ENCODE results near the gene SLC24A4. TPM values are rescaled to one million over a fixed set of nuclear protein-coding genes. Genes with fewer than 3 reads are reported as not detected.

The SLC24A4 gene
- total and polyA plus RNA-seq, 12 donors = 0.08 to 0.74 (median 0.24) TPM

DNA sequence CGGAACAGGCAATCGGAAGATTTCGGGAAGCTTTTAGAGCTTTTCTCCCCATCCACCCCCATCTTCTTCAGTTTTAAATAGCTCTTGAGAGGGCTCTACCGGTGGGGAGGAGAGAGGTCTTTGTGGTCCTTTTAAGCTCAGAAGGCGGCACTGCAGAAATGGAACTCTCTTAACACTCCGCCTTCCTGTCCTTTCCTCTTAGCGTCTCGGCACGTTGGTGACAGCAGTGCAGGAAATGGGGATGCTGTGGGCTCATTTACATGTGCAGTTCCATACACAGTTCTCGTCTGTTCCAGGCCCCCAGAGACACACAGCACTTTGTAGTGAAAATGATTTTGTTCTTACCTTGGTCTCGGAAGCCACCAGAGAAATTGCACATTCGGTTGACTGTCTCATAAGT, 140.2 kb downstream of the SLC24A4 start:
- TF ChIP-seq, protein P1, sequence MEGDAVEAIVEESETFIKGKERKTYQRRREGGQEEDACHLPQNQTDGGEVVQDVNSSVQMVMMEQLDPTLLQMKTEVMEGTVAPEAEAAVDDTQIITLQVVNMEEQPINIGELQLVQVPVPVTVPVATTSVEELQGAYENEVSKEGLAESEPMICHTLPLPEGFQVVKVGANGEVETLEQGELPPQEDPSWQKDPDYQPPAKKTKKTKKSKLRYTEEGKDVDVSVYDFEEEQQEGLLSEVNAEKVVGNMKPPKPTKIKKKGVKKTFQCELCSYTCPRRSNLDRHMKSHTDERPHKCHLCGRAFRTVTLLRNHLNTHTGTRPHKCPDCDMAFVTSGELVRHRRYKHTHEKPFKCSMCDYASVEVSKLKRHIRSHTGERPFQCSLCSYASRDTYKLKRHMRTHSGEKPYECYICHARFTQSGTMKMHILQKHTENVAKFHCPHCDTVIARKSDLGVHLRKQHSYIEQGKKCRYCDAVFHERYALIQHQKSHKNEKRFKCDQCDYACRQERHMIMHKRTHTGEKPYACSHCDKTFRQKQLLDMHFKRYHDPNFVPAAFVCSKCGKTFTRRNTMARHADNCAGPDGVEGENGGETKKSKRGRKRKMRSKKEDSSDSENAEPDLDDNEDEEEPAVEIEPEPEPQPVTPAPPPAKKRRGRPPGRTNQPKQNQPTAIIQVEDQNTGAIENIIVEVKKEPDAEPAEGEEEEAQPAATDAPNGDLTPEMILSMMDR (IDR thresholded peaks at IDR 0.05) = no peak
- intact Hi-C loops (cut with DNase I) = loop anchor here in 4 of 10 donors (5.0 to 10.0 kb wide), 4 partner anchors 49 to 222 kb away; partner anchors contain the start of gene RIN3 (in 1 of the 4)
- WGBS, 2 donors = 59% methylated on average over 12 of the region's 12 CpGs
- H3K4me3 ChIP-seq = no peak overlapping the region
- H3K36me3 ChIP-seq = no peaks in the 10 kb centered on the region
- no peak overlapping the region for H3K27ac ChIP-seq
- DNase-seq = no peak
- ATAC-seq = no peak
- peaks cover 0 to 7% (median 0%) of the 10 kb centered on the region in 7 donors for H3K27me3 ChIP-seq
- H3K4me1 ChIP-seq = peaks cover 11 to 47% (median 38%) of the 10 kb centered on the region in 9 donors
- peaks cover 0 to 13% (median 5%) of the 10 kb centered on the region in 11 donors for H3K9me3 ChIP-seq

DNA sequence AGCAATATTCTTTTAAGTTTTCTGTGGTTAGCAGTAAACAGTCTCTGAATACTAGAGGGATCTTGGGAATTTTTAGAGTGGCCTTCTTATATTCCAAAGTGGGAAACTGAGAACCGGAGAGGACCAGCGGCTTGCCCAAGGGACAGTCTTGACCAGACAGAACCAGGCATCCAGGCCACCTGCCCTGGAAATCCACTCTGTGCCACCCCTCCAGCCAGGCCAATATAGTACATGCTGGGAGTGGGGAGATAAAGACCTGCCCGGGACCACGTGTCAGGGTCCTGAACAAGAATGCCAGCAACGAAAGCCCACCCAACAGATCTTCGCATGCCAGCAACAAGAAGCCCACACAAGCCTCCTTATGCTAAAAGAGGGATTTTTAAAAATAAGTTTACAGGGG, 141.2 kb downstream of the SLC24A4 start:
- ATAC-seq (no peak), DNase-seq (no peak)
- TF ChIP-seq, protein P1 (IDR thresholded peaks at IDR 0.05) = no peak
- peaks cover 0 to 7% (median 0%) of the 10 kb centered on the region in 7 donors for H3K27me3 ChIP-seq
- WGBS, 2 donors = 94 to 95% methylated on average over 6 of the region's 6 CpGs
- peaks cover 11 to 42% (median 35%) of the 10 kb centered on the region in 9 donors for H3K4me1 ChIP-seq
- intact Hi-C loops (cut with DNase I) = loop anchor here in 4 of 10 donors (5.0 to 10.0 kb wide), 4 partner anchors 48 to 221 kb away; partner anchors contain the start of gene RIN3 (in 1 of the 4)
- H3K4me3 ChIP-seq = no peak overlapping the region
- no peak overlapping the region for H3K27ac ChIP-seq
- H3K9me3 ChIP-seq = peaks cover 0 to 17% (median 5%) of the 10 kb centered on the region in 11 donors
- H3K36me3 ChIP-seq = no peaks in the 10 kb centered on the region

DNA sequence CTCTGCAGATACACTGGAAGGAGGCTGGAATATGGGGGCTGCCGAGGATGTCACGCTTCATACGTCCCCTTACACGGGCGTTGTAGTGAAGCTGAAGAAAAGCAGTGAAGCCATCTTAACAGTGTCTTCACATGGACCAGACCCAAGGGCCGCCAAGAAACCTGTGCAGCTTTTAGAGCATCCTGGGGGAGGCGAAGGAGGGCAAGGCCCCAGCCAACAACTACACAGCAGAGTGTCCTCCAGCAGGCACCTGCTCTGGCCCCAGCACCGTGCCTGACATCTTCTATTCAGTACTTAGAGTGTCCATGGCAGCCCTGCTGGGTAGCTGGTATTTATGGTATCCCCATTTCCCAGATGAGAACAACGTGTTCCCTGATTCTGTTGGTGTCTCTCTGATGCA, 141.8 kb downstream of the SLC24A4 start:
- intact Hi-C loops (cut with DNase I) = loop anchor here in 4 of 10 donors (5.0 to 10.0 kb wide), 4 partner anchors 48 to 220 kb away; partner anchors contain the start of gene RIN3 (in 1 of the 4)
- DNase-seq (no peak), ATAC-seq (no peak)
- H3K4me3 ChIP-seq = no peak overlapping the region
- H3K36me3 ChIP-seq = no peaks in the 10 kb centered on the region
- peaks cover 0 to 22% (median 5%) of the 10 kb centered on the region in 11 donors for H3K9me3 ChIP-seq
- H3K4me1 ChIP-seq = peaks cover 11 to 37% (median 32%) of the 10 kb centered on the region in 9 donors
- WGBS, 2 donors = 93 to 94% methylated on average over 9 of the region's 9 CpGs
- no peak overlapping the region for H3K27ac ChIP-seq
- H3K27me3 ChIP-seq = peaks cover 0 to 7% (median 0%) of the 10 kb centered on the region in 7 donors
- TF ChIP-seq, protein P1 (IDR thresholded peaks at IDR 0.05) = no peak

DNA sequence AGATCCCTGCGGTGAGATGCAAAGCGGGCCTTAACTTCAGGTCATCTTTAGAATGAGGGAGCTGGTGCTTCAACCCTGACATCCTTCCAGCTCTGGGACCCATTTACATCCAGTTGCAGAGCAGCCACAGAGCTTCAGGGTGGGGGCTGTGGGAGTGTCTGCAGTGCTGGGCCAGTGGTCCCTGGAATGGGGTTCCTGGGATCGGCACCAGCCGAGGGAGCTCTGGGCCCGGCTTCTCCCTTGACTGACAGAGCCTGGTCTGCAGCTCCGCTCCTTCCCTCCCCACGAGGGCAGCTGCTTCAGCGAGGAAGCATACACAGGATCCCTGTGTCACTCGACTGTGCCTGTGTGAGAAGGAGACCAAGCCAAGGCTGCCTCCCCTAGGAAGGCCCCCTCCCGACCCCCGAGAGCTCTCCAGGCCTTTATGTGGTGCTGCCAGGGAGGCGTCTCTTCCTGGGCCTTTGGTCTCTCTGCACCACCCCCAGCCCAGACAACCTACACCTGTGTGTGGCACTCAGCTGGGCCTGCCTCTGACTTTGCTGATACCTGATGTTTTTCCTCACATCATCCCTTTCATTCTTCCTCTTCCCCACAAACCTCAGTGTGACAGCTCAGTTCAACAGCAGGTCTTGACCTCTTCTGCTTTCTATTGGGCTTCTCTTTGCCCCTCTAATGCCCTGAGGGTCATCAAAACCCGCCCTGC, 142.5 kb downstream of the SLC24A4 start:
- Histone ChIP-seq H3K9me3 (peaks cover 0 to 23% (median 5%) of the 10 kb centered on the region in 11 donors), H3K4me3 (no peak overlapping the region), H3K27me3 (peaks cover 0 to 7% (median 0%) of the 10 kb centered on the region in 7 donors), H3K27ac (peak overlapping the region in 1 of 10 donors; percentile 49), H3K36me3 (no peaks in the 10 kb centered on the region), H3K4me1 (peaks cover 7 to 29% (median 24%) of the 10 kb centered on the region in 9 donors)
- 79 to 81% methylated on average over 13 of the region's 13 CpGs for WGBS, 2 donors
- TF ChIP-seq, protein P1 (IDR thresholded peaks at IDR 0.05) = no peak
- DNase-seq = no peak
- ATAC-seq = peak in 2 of 8 donors; percentile 4 to 12
- intact Hi-C loops (cut with DNase I) = loop anchor here in 3 of 10 donors (10.0 kb wide), 3 partner anchors 79 to 219 kb away; no protein-coding TSS in a partner anchor

All from heart right ventricle (tissue), 16 donors.